Measurements from ENCODE around the gene MAML3. TPM values are rescaled to one million over a fixed set of nuclear protein-coding genes. Genes with fewer than 3 reads are reported as not detected.
"Not testable (repeated sequence)": the region's sequence is repeated elsewhere in the genome, so short reads cannot be mapped to it uniquely, and the experiment has no call there.

Gene MAML3
- total RNA-seq, 1 donor from 2014 or later: 5.8 TPM

DNA sequence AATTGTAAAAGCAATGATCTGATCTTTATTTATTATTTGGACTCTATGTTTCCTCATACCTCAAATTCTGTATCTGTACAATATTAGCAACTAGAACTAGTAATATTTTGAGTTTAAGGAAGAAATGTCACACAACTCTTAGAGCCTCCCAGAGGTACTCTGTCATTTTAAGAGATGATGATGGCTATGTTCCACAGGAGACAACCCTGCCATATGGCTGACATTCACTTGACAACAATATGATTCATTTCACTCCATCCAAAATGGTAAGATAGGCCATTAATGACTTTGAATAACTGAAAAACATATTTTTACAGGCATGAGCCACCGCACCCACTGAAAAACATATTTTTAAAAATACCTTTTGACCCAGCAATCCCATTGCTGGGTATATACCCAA lies 190.3 kb downstream of the MAML3 start:
- DNase-seq (ENCODE audit: low spot score): no peak

DNA sequence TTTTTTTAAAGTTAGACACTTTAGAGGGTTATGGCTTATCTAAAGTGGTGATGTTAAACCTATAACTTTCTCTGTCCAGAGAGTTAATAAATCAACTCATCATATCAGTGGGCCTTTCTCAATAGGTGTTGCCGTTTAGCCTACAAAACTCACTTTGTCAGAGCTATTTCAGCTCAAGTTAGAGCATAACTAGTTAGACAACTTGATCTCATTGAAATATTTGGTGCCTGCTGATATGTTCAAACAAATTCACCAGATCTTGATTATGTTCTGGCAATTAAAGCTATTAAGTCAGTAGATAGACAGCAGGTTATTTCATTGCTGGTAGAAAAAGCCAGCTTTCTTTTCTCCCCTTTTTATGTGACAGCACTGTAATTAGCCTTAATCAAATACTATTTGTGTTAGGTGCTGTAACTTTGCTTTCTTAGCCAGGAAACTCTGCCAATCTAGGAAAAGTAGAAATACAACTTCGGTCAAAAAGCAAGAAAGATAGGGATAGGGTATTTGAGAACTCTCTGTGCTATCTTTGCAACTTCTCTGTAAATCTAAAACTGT lies 191.8 kb downstream of the MAML3 start:
- DNase-seq (ENCODE audit: low spot score): no peak

DNA sequence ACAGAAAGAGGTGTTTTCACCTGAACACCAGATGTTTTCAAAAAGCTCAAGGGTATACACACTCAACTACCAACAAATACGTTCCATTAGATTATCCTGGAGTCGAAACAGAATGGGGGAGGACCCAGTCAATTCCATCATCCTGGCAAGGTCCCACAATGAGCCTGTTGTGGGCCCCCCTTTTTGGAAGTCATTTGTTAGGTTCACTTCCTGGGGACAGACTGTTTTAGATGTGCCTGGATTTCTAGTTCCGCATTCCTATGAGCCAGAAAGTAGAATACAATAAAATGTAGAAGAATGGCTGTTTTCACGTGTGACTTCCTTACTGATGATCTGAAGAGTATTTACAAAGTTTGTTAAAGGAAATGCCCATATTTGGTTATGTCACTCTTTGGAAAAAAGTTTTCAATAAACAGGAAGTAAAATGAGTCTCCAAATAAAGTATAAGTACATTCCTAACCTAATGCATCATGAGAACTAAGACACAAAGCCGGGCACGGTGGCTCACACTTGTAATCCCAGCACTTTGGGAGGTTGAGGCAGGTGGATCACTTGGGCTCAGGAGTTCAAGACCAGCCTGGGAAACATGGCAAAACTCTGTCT lies 192.5 kb downstream of the MAML3 start:
- DNase-seq (ENCODE audit: low spot score): no peak

DNA sequence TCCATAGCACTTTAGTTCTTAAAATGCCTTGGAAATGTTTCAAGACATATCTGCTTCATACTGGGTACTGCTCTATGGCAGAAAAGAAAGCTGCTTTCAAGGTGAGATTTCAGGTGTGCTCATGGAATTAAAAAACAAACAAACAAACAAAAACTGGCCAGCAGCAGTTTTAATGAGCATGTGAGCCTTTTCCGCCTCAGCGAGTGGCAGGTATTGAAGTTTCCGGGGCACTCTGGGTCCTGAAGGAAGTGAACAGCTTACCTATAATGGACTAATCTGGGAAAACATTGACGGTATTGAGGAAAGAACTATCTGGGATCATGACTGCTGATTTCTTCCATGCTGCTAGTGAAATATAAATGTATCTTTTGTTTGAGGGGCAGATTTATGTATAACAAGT lies 194.6 kb downstream of the MAML3 start:
- DNase-seq (ENCODE audit: low spot score): no peak

DNA sequence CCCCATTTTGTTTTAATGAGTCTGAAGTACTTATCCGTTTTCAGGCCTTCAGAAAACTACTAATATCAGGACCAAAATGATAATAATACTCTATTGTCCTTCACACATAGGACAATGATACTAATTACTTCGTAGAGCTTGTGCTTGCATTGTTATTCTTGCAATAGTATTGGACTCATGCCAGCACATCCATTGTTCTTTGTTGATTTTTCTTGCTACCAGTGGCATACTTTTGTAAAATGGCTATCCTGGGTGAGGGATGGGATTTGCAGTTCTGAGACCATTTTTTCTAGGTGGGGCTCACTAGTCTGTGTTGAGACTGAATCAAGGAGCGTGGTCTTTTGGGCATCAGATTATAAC lies 195.3 kb downstream of the MAML3 start:
- DNase-seq (ENCODE audit: low spot score): no peak

DNA sequence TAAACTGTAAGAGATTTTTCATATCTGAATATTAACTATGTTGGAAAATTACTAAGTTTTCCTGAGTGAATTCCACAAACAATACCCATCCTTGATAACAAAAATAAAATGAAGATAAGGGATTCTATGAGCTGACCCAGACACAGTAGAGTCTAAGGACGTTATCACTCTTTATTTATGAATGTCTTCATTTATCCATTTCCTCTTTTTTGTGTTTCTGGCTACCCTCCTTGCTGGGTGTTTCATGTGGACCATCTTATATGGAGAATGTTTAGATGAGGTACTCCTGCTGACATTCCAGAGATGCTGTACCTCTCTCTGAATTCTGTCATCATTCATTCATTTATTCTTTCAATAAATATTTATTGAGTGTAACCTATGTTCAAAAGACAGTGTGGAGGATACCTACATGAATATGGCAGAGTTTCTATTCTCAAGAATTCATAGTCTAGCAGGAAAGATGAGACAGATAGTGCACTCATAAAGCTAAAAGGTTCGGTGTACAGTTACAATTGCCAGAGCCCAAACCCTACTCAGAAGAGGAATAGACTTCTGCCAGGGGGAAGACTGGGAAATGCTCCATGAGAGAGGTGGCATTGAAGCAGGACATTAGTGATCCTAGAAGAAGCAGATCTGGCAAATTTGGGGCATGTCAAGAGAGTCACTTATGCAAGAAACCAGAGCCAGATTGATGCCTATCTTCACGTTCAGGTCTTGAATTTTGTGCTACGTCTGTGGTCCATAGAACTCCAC lies 195.8 kb downstream of the MAML3 start:
- DNase-seq (ENCODE audit: low spot score): no peak

DNA sequence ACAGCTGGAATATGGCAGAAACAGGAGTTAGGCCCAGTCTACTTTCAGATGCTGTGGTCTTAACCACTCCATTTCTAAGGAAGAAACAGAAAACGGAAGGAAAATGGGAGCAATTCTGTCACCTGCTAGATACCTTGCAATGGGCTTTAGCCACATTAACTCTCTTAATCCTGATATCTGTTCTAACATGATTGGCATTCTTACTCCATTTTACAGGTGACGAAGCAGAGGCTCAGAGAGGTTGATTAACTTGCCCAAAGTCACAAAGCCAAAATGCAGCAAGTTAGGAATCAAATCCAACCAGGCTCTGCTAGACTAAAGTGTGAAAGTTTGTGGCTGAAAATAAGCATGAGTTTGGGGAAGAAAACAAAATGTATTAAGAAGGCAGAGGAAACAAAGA lies 196.9 kb downstream of the MAML3 start:
- DNase-seq (ENCODE audit: low spot score): no peak

DNA sequence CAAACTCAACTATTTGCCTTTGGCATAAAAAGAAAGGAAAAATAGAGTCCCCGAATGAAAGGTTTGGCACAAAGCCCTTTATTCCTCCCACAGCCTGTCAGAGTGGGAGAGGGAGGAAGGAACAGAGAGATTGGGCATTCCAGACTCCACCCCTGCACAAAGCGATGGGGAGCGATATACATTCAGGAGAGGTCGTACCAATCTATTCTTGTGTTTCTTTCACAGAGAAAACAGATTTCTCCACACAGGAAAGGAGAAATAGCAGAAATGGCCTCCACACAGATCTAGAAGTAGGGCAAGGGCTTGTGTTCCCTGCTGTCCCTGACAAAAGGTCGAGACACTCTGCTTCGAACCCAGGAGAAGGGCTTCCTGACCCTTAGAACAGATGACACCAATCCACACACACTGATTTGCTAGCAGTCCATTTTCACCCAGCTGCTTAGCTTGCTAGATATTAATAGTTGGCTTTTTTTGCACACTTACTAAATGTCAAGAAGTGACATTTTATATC lies 197.4 kb downstream of the MAML3 start:
- no peak for DNase-seq (ENCODE audit: low spot score)

DNA sequence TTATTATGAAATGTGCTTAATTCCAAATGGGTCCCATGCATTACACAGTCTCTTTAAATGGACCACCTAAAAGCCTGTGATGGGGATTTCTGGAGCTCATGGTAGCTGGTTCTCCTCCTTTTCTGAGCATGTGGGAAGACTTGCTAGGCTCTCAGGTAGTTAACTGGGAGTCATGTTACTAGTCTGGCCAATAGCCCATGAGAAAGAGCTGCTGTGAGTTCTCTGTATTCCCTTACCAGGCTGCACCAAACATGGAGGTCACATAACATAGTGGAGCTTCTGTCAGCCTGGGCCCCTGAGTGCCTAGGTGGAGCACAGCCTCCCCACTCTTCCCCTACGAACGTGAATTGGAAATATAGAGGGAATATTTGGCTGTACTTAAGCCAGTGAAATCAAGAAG lies 198.4 kb downstream of the MAML3 start:
- DNase-seq (ENCODE audit: low spot score): no peak

DNA sequence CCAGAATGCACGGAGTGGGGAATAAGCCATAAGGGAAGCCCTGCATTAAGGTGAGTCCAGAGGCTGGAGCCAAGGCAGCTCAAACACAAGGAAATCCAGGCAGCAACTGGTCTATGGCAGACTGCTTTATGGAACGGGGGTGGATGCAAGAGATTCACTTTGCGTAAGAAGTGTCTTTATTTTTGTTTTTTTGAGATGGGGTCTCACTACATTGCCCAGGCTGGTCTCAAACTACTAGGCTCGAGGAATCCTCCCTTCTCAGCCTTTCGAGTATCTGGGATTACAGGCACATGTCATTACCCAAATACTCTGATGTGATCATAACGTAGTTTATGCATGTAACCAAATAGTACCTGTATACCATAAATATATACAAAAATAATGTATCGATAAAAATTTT lies 199.5 kb downstream of the MAML3 start:
- DNase-seq (ENCODE audit: low spot score): no peak

DNA sequence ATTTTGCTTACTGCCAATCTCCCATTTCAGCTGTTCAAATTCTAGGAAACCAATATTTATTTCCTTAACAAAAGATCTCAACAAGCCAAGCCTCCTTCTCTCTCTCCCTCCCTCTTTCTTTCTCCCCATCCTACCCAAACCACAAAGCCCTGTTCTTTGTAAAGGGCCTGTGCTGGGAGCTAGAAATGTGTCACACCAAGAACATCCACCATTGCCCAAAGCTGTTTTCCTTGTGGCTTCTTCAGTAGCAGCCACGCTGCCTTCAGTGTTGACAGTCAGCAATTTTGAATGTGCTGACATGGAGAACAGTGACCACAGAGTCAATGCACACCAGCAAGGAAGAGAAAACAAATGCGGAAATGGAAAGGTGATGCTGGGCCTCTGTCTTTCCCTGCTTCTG lies 203.0 kb downstream of the MAML3 start:
- DNase-seq (ENCODE audit: low spot score): no peak

DNA sequence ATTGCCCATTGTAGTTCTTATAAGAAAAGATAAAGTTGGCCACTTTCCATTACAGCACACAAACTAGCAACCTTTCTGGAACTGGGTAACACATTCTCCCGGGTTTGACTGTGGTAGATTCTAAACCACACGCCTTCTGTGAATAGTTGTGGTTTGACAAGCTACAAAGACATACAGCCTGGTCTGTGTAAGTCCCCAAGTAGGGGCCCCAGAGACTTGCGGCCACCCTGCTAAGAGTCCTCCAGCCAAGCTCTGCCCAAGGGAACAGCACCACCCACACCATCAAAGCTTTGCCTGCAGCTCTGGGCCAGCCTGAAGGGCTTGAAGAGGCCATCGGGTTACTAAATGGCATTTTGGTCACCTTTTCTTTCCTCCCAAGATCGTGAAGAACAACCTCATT lies 203.4 kb downstream of the MAML3 start:
- DNase-seq (ENCODE audit: low spot score): no peak

DNA sequence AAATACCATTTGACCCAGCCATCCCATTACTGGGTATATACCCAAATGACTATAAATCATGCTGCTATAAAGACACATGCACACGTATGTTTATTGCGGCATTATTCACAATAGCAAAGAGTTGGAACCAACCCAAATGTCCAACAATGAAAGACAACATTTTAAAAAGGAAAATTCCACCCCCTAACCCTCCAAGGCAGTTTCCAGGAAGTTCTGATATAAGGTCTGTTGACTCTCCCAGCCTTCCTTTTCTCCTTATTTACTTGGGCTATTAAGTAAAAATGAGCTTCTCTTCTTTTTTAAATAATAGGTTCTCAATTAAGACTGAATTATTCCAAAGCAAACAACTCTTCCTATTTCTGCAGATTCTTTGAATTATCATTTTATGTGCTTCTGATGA lies 209.1 kb downstream of the MAML3 start:
- DNase-seq (ENCODE audit: low spot score): not testable (repeated sequence)

DNA sequence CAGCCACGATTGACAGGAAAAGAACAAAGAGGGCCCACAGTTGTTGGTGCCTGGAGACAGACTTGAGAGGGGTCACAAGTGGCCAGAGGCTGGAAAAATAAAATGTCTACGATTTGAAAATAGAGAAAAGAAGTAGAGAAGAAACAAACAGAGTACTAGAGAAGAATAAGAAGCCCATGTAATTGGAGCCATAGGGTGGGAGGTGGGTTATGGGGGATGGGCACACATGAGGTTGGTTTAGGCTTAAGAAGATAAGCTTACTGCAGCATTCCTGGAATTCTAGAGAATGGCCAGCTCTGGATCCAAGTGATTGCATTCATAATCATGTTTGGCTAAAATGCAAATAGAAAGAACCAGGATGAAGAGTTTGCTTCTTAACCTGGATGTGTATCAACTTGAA lies 210.7 kb downstream of the MAML3 start:
- DNase-seq (ENCODE audit: low spot score): no peak

DNA sequence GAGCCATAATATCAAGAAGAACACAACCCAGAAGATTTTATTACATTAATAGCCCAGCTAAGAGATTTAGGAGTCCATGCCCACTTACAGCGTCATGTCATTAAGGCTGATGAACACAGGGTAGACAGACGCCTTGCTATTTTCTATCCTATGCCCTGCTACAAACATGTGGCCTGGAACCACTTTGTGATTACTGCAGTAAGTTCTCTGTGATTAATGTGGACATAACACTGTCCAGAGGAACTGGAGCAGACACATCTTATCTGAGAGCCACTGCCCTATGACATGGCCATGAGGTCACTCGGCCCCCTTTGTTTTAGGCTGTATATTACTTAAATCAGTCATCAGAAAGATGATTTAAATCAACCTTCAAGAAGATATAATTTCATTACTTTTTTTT lies 211.7 kb downstream of the MAML3 start:
- no peak for DNase-seq (ENCODE audit: low spot score)

DNA sequence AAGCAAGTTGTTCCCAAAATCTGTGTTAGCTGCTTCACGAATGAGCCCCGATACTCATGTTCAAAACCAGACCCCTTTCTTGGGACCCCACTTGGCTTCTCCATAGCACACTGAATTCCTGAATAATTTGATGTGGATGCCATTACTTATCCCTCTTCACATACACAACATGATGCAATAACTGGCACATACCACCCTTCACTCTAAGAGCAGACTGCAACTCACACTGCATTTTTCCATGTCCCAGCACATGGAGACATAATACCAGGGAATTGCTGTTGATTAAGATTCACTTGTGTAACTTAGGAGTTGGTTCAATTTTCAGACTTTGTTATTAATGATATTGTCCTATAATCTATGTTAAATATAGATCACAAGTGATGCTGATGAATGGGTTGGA lies 213.4 kb downstream of the MAML3 start:
- no peak for DNase-seq (ENCODE audit: low spot score)

DNA sequence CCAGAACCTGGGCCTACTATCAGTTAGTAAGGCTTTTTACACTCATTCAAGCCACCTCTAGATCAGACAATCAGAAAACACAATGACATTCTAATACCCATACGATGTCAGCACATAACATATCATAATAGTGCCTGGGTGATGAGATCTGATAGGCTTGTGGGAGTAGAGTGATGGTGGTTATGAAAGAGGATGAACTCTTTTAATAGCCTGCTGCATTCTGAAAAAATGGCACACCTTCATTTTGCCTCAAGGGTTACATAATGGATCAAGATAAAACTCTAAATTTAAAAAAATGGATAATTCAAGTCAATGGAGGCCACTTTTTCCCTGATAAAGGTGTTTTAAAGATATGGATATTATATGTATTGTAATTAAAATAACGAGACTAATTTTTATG lies 215.6 kb downstream of the MAML3 start:
- DNase-seq (ENCODE audit: low spot score): no peak

DNA sequence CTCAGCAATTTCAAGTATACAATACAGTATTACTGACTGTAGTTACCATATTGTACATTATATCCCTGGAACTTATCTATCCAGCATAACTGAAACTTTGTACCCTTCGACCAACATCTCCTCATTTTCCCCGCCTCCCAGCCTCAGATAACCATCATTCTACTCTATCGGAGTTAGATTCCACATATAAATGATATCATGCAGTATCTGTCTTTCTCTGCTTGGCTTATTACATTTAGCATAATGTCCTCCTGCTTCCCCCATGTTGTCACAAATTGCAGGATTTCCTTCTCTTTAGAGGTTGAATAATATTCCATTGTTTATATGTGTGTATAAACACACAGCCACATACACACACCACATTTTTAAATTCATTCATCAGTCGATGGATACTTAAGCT lies 218.1 kb downstream of the MAML3 start:
- DNase-seq (ENCODE audit: low spot score): no peak

DNA sequence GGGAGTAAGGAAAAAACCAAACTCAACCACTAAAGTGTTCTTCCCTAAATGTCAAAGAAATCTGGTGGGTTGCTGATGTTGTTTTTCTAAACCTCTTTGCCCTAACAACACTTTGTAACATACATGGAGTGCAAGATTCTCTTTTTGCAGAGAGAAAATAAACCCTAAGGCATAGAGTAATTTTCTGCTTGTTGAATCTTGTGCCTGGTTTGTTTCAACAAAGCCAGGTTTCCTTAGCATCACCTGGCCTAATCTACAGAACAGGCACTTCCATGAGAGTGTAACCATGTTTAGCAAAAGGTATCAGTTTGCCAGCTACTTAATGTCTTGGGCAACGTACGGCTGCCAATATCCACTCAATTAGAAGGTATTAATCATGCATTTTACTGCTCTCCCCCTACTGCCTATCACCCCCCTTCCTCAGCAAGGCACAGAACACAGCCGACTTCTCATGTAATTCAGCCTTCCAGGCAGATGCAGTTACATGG lies 219.2 kb downstream of the MAML3 start:
- peak; percentile 58 for DNase-seq (ENCODE audit: low spot score)

DNA sequence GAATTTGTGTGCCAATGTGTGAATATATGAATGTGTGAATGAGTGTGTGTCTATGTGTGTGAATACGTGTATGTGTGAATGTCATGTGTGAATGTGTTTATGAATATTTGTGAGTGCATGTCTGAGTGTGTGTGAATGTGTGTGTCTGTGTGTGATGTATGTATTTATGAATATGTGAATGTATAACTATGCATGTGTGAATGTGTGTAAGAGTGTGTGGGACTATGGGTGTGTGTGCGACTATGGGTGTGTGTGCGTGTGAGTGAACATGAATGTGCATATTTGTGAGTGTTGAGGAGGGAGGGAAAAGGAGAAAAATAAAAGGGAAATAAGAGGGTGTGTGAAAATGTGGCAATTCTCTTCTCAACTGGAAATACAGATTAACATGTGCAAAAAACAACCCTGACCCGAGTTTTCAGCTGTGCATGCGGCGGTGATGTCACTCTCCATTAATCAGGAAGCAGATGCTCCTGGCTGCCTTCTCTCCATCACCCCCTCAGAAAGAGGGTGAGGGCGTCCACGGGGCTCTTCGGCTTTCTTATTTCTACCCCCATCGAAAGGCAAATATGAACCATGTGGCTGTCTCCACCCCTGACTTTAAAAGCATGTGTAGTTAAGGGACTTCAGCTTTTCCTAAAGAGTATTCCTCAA lies 219.8 kb downstream of the MAML3 start:
- peak; percentile 64 for DNase-seq (ENCODE audit: low spot score)

DNA sequence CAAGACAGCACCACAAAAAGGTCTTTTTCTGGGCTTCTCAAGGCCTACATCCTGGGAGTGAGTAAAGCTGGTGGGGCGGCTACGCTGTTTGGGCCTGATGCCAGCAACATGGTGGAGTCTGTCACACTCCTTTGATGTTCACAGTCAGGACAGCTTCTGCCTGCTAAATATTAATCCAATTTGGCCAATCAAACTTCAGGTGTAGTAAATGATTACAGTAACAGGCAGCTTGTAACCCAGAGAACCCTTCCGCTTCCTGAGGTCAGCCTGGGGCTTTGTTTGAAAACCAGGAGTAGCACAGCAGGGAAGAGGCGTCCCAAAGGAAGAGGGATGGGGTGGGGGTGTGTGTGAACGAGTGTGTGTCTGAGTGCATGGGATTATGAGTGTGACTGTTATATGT lies 220.4 kb downstream of the MAML3 start:
- no peak for DNase-seq (ENCODE audit: low spot score)

DNA sequence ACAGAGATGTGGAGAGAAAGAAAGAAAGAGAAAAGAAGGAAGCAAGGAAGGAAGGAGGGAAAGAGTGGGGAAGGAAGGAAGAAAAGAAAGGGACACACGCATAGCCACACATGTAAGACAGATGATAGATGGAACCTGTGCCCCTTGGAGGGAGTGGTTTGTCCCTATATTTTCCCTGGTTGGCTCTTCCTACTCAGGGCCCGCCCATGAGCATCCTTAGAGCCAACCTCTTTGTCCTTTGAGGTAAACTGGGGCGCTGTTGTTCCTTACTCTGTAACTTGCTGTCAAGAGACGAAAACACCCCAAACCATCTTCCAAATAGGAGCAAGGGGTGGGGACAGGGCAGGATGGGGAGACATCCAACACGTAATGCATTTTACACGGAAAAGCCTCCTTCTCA lies 220.9 kb downstream of the MAML3 start:
- DNase-seq (ENCODE audit: low spot score): no peak

DNA sequence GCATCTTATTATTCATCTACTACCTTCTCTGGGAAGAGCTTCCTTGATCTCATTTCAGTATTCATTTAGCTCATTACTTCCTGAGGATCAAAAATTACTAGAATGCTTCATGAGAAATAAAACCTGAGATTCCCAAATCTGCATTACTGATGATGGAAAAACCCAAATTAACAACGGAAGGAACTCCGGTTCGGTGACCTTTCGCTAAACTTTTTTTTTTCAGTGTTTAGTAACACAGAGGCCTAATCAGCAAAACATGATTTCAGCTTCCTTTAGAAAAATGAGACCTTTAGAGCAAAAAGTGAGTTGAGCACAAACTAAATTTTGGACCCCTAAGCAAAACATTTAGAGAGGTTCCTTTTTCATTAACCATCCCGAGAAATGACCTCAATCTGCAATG lies 229.2 kb downstream of the MAML3 start:
- DNase-seq (ENCODE audit: low spot score): no peak
